Neuronal stem cell (in vitro differentiated cells): Measurements from ENCODE around the gene GNAI2.

ENCODE experiments used
- DNase-seq: peaks from one replicate; pipeline ENCODE4 v3.0.0-alpha.2; 2013; ENCODE audit warnings: low spot score
- H2AFZ ChIP-seq: one replicate; pipeline ENCODE4 v1.6.1; 2013; ENCODE audit warnings: mild to moderate bottlenecking, low read length, inconsistent platforms
- H2AK5ac ChIP-seq: 2 replicates; pipeline ENCODE4 v1.6.1; 2013; ENCODE audit warnings: low read depth, mild to moderate bottlenecking, inconsistent platforms, low read length, moderate library complexity, mixed read lengths
- H2BK120ac ChIP-seq: 2 replicates; pipeline ENCODE4 v1.6.1; 2013; ENCODE audit warnings: low read depth, mild to moderate bottlenecking, inconsistent platforms, low read length, moderate library complexity, mixed read lengths
- H2BK12ac ChIP-seq: one replicate; pipeline ENCODE4 v1.6.1; 2013; ENCODE audit warnings: low read length, inconsistent platforms
- H2BK15ac ChIP-seq: 2 replicates; pipeline ENCODE4 v1.6.1; 2013; ENCODE audit warnings: mild to moderate bottlenecking, low read length, inconsistent platforms, mixed read lengths
- H2BK5ac ChIP-seq: one replicate; pipeline ENCODE4 v1.6.1; 2013; ENCODE audit warnings: inconsistent platforms, mild to moderate bottlenecking, low read length, moderate library complexity
- H3K14ac ChIP-seq: one replicate; pipeline ENCODE4 v1.6.1; 2013; ENCODE audit warnings: low read length, inconsistent platforms
- H3K18ac ChIP-seq: 2 replicates; pipeline ENCODE4 v1.6.1; 2013; ENCODE audit warnings: low read length, inconsistent platforms
- H3K23ac ChIP-seq: 2 replicates; pipeline ENCODE4 v1.6.1; 2013; ENCODE audit warnings: low read depth, mild to moderate bottlenecking, mixed read lengths, low read length, inconsistent platforms; ENCODE audit not compliant: poor library complexity
- H3K27ac ChIP-seq: replicated peaks from 3 replicates; pipeline ENCODE4 v1.5.1; 2013; ENCODE audit warnings: low read length, inconsistent platforms
- H3K27me3 ChIP-seq, 3 experiments: 2 replicates each; pipeline ENCODE4 v1.6.1; 2013; ENCODE audit warnings: low read length in 3 of 3, mild to moderate bottlenecking in 2 of 3, inconsistent platforms in 1 of 3, low read depth in 1 of 3, mixed read lengths in 1 of 3, moderate library complexity in 1 of 3; ENCODE audit not compliant: control insufficient read depth in 3 of 3, insufficient read depth in 3 of 3
- H3K36me3 ChIP-seq, 2 donors: replicated peaks in 1 of 2; 2 replicates each; pipeline ENCODE4 v1.6.1; 2013; ENCODE audit warnings: low read length in 2 of 2; ENCODE audit not compliant: control insufficient read depth in 2 of 2, insufficient read depth in 2 of 2
- H3K4ac ChIP-seq: 2 replicates; pipeline ENCODE4 v1.6.1; 2013; ENCODE audit warnings: inconsistent platforms, mild to moderate bottlenecking, low read length, moderate library complexity
- H3K4me1 ChIP-seq, 2 donors: 1 replicate in 1 of 2; 2 replicates in 1 of 2; pipeline ENCODE4 v1.6.1; 2013; ENCODE audit warnings: low read length in 2 of 2, low read depth in 1 of 2; ENCODE audit not compliant: control insufficient read depth in 2 of 2, insufficient read depth in 1 of 2
- H3K4me2 ChIP-seq: one replicate; pipeline ENCODE4 v1.6.1; 2013; ENCODE audit warnings: mild to moderate bottlenecking, low read length, inconsistent platforms; ENCODE audit not compliant: insufficient read depth, poor library complexity, severe bottlenecking
- H3K4me3 ChIP-seq, 2 donors: 2 replicates each; pipeline ENCODE4 v1.5.1; 2013; ENCODE audit warnings: low read length in 2 of 2, mild to moderate bottlenecking in 2 of 2, inconsistent platforms in 1 of 2, moderate library complexity in 1 of 2
- H3K79me1 ChIP-seq: one replicate; pipeline ENCODE4 v1.6.1; 2013; ENCODE audit warnings: low read depth, mild to moderate bottlenecking, inconsistent platforms, low read length, moderate library complexity
- H3K9ac ChIP-seq: one replicate; pipeline ENCODE4 v1.6.1; 2013; ENCODE audit warnings: mild to moderate bottlenecking, low read depth, low read length, inconsistent platforms; ENCODE audit not compliant: poor library complexity
- H3K9me3 ChIP-seq, 2 donors: replicated peaks in 1 of 2; 2 replicates each; pipeline versions ENCODE3 to v1.6.1; 2013; ENCODE audit warnings: low read length in 2 of 2, mild to moderate bottlenecking in 2 of 2, inconsistent platforms in 1 of 2, low read depth in 1 of 2, mixed read lengths in 1 of 2, moderate library complexity in 1 of 2; ENCODE audit not compliant: control insufficient read depth in 2 of 2, insufficient read depth in 1 of 2
- H4K8ac ChIP-seq: one replicate; pipeline ENCODE4 v1.6.1; 2013; ENCODE audit warnings: low read depth, mild to moderate bottlenecking, inconsistent platforms, low read length, moderate library complexity
- H4K91ac ChIP-seq: one replicate; pipeline ENCODE4 v1.6.1; 2013; ENCODE audit warnings: low read length, low read depth, mild to moderate bottlenecking, inconsistent platforms; ENCODE audit not compliant: poor library complexity
- WGBS, 2 donors: extraction: QIAGEN DNeasy Blood & Tissue Kit; methylation state at CpG; one replicate each; pipeline ENCODE4 v1.1.7; 2013; ENCODE audit warnings: missing lambda C conversion rate in 2 of 2, mixed read lengths in 1 of 2; ENCODE audit not compliant: insufficient read length in 2 of 2, insufficient replicate concordance in 1 of 2; ENCODE audit errors: extremely low coverage in 2 of 2; 5-methylcytosine and 5-hydroxymethylcytosine counted together

GNAI2 gene

DNA sequence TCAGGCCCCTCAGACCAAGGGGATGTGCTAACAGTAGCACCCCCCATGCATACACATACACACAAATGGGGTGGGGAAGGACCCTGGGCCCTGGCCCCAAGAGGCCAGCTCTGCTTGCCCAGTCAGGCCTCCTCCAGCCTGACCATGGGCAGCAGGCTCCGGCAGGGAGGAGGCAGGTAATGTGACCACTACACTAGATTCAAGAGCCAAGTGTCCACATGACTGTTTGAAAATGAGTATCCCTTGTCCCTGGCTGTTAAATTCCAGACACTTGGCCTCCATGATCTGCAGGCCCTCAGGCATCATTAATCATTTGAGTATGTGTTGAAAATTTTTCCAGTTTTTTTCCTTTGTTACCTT, 13.9 kb upstream of the GNAI2 start:
- Histone ChIP-seq H4K8ac (no peak overlapping the region), H3K23ac (no peak overlapping the region), H3K27ac (no peak overlapping the region), H2AK5ac (peak overlapping the region; percentile 86), H3K9ac (peak overlapping the region; percentile 44), H3K14ac (no peak overlapping the region), H2AFZ (peak overlapping the region; percentile 75), H4K91ac (no peak overlapping the region), H2BK5ac (no peak overlapping the region), H3K27me3 (peaks cover 0 to 29% (median 6%) of the 10 kb centered on the region in 3 experiments), H2BK120ac (no peak overlapping the region), H3K9me3 (no peaks in the 10 kb centered on the region), H3K18ac (peak overlapping the region; percentile 76), H2BK12ac (peak overlapping the region; percentile 73), H3K4me3 (no peak overlapping the region), H3K79me1 (peaks cover 2% of the 10 kb centered on the region), H3K36me3 (no peaks in the 10 kb centered on the region), H2BK15ac (peak overlapping the region; percentile 38), H3K4me2 (no peak overlapping the region), H3K4me1 (peaks cover 4 to 22% of the 10 kb centered on the region in 2 donors), H3K4ac (no peak overlapping the region)
- WGBS, 2 donors, result no CpG with 5 or more reads among the region's 1 CpG
- no peak for DNase-seq

DNA sequence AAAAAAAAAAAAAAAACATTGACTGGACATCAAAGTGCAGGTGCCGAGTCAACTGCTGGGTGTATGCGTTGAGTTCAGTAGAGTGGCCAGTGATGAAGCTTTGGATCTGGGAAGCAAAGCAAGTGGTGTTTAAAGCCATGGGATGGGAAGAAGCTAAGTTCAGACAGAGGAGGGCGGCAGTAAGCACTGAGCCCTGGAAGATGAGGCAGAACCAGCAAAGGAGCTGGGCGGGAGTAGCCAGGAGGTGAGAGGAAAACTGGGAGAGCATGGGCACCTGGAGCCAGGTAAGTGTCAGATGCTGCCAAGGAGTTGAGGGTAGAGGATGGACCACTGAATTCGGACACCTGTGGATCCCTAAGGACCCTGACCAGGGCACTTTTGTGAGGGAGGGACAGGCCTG, 11.4 kb upstream of the GNAI2 start:
- H3K14ac ChIP-seq, result no peak overlapping the region
- H3K4ac ChIP-seq, result no peak overlapping the region
- H2AK5ac ChIP-seq, result no peak overlapping the region
- no peak for DNase-seq
- peaks cover 4% of the 10 kb centered on the region for H3K79me1 ChIP-seq
- H3K4me1 ChIP-seq, result peaks cover 16 to 33% of the 10 kb centered on the region in 2 donors
- H2BK12ac ChIP-seq, result no peak overlapping the region
- H3K18ac ChIP-seq, result no peak overlapping the region
- no peak overlapping the region for H3K9ac ChIP-seq
- H3K4me3 ChIP-seq, result no peak overlapping the region
- H3K9me3 ChIP-seq, result no peaks in the 10 kb centered on the region
- H3K27ac ChIP-seq, result no peak overlapping the region
- no peak overlapping the region for H4K8ac ChIP-seq
- H3K27me3 ChIP-seq, result peaks cover 0 to 12% (median 6%) of the 10 kb centered on the region in 3 experiments
- no peak overlapping the region for H2AFZ ChIP-seq
- no peak overlapping the region for H2BK5ac ChIP-seq
- H2BK120ac ChIP-seq, result no peak overlapping the region
- no peaks in the 10 kb centered on the region for H3K36me3 ChIP-seq
- H3K23ac ChIP-seq, result no peak overlapping the region
- no CpG with 5 or more reads among the region's 5 CpGs for WGBS, 2 donors
- no peak overlapping the region for H3K4me2 ChIP-seq
- no peak overlapping the region for H2BK15ac ChIP-seq
- H4K91ac ChIP-seq, result no peak overlapping the region

DNA sequence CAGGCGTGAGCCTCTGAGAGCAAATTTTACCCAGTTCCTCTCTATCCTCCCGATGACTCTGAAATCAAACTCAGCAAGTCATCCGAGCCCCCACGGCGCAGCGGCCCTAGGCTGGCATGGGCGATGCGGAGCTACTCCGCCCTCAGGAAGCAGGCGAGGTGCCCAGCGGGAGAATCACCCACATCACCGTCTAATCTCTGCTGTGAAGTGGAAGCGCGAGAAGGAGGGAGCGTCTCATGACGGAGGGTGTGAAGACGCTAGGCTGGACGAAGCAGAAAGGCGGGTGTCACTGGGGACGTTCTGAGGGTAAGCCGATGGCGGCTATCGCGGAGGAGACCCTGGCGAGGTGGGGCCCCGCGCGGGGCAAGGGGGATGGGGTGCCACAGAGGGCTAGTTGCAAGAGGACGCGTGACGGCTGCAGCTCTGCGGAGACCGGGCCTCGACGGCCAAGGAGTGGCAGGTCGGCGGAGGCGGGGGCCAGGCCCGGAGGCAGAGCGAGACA, 9.1 kb upstream of the GNAI2 start:
- H3K4me1 ChIP-seq, result peaks cover 17 to 28% of the 10 kb centered on the region in 2 donors
- H3K4ac ChIP-seq, result peak overlapping the region; percentile 95
- peak overlapping the region; percentile 77 for H2BK120ac ChIP-seq
- no peak for DNase-seq
- H2AK5ac ChIP-seq, result peak overlapping the region; percentile 38
- H3K14ac ChIP-seq, result no peak overlapping the region
- H3K27ac ChIP-seq, result no peak overlapping the region
- H2AFZ ChIP-seq, result peak overlapping the region; percentile 92
- WGBS, 2 donors, result no CpG with 5 or more reads among the region's 40 CpGs
- peak overlapping the region; percentile 97 for H2BK5ac ChIP-seq
- H2BK15ac ChIP-seq, result peak overlapping the region; percentile 99
- H3K4me3 ChIP-seq, result peak overlapping the region; percentile 32 to 70
- H3K4me2 ChIP-seq, result peak overlapping the region; percentile 90
- peaks cover 0 to 12% (median 6%) of the 10 kb centered on the region in 3 experiments for H3K27me3 ChIP-seq
- no peaks in the 10 kb centered on the region for H3K9me3 ChIP-seq
- H4K8ac ChIP-seq, result peak overlapping the region; percentile 29
- H3K18ac ChIP-seq, result peak overlapping the region; percentile 96
- peak overlapping the region; percentile 95 for H2BK12ac ChIP-seq
- H3K23ac ChIP-seq, result peak overlapping the region; percentile 94
- peak overlapping the region; percentile 91 for H3K9ac ChIP-seq
- H3K36me3 ChIP-seq, result no peaks in the 10 kb centered on the region
- no peak overlapping the region for H4K91ac ChIP-seq
- H3K79me1 ChIP-seq, result peaks cover 4% of the 10 kb centered on the region

DNA sequence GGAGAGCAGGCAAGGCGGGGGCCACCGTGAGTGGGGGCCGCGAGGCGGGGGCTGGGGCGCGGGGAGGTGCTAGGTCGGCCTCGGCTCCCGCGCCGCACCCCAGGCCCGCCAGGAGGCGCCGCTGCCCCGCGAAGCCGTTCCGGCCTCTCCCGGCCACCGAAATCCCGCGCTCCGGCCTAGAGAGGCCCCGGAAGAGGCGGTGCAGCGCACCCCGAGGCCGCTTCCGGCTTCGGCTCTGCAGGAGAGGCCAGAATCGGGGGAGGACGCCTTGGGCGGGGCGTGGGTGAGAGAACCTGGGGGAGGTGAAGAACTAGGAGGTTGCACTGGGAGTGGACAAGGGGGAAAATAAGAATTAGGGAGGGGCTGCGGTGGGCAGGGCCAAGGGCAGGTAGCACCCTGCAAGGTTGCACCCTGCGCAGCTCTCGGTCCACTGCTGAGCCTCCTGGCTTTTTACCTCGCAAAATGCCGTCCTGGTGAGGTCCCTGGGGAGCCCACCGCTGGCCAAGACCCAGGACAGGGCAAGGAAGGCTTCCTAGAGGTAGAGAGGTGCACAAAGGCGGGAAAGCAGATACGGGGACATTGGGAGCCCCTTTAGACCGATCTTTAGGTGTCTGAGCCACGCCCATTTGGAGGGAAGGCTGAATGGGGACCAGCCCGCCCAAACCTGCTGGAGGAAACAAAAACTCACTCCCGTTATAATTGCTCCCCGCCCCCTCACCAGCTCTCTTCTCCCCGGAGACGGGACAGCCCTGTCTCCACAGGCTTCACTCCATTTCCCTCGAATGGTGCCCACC, 8.4 kb upstream of the GNAI2 start:
- Histone ChIP-seq H2BK12ac (peak overlapping the region; percentile 95), H2BK5ac (peak overlapping the region; percentile 99), H3K4me1 (peaks cover 17 to 31% of the 10 kb centered on the region in 2 donors), H4K8ac (peak overlapping the region; percentile 86), H3K4me3 (peak overlapping the region; percentile 88), H3K27ac (peak overlapping the region; percentile 98), H3K18ac (peak overlapping the region; percentile 100), H3K4ac (peak overlapping the region; percentile 96), H2BK120ac (peak overlapping the region; percentile 96), H3K9ac (peak overlapping the region; percentile 94), H2AFZ (peak overlapping the region; percentile 92), H3K27me3 (peaks cover 0 to 12% (median 6%) of the 10 kb centered on the region in 3 experiments), H4K91ac (peak overlapping the region; percentile 87), H3K4me2 (peak overlapping the region; percentile 90), H3K23ac (peak overlapping the region; percentile 94), H2BK15ac (peak overlapping the region; percentile 99), H3K79me1 (peaks cover 4% of the 10 kb centered on the region), H3K9me3 (no peaks in the 10 kb centered on the region), H3K36me3 (no peaks in the 10 kb centered on the region), H2AK5ac (peak overlapping the region; percentile 100), H3K14ac (no peak overlapping the region)
- DNase-seq, result peak; percentile 89
- no CpG with 5 or more reads among the region's 51 CpGs for WGBS, 2 donors
